HL-60 (cell line): ENCODE results near the gene CNIH2.

Experiments
- POLR2AphosphoS5 ChIP-seq: IDR thresholded peaks from 2 replicates; pipeline ENCODE4 v1.6.1; 2012; ENCODE audit warnings: low read depth
- TF ChIP-seq, protein P1 (sequence below): IDR thresholded peaks from one replicate; pipeline ENCODE4 v1.5.1; 2011; ENCODE audit warnings: low read length, control low read depth, inconsistent platforms; ENCODE audit not compliant: insufficient read depth

DNA sequence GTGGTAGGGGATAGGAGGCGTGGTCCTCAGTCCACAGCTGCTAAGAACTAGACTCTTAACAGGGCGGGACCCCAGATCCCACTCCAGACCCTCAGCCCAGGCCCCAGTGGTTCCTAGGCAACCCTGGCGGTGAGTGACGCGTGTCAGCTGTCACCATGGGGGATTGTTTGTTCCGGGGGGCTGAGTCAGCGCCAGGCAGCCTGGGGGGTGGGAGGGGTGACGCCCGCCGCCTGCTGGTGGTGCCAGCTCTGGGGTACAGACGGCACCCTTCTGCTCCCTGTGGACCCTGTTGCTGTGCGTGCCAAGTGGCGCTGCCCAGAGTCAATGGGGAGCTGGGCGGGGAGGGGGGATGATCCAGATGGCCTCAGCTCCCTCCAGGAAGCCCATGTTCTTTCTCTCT is 2.5 kb downstream of the CNIH2 start:
- TF ChIP-seq, protein P1, sequence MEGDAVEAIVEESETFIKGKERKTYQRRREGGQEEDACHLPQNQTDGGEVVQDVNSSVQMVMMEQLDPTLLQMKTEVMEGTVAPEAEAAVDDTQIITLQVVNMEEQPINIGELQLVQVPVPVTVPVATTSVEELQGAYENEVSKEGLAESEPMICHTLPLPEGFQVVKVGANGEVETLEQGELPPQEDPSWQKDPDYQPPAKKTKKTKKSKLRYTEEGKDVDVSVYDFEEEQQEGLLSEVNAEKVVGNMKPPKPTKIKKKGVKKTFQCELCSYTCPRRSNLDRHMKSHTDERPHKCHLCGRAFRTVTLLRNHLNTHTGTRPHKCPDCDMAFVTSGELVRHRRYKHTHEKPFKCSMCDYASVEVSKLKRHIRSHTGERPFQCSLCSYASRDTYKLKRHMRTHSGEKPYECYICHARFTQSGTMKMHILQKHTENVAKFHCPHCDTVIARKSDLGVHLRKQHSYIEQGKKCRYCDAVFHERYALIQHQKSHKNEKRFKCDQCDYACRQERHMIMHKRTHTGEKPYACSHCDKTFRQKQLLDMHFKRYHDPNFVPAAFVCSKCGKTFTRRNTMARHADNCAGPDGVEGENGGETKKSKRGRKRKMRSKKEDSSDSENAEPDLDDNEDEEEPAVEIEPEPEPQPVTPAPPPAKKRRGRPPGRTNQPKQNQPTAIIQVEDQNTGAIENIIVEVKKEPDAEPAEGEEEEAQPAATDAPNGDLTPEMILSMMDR: no peak
- no peak for TF ChIP-seq POLR2AphosphoS5
